ENCODE results near the gene HSPB8.

The HSPB8 gene, protein sequence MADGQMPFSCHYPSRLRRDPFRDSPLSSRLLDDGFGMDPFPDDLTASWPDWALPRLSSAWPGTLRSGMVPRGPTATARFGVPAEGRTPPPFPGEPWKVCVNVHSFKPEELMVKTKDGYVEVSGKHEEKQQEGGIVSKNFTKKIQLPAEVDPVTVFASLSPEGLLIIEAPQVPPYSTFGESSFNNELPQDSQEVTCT

DNA sequence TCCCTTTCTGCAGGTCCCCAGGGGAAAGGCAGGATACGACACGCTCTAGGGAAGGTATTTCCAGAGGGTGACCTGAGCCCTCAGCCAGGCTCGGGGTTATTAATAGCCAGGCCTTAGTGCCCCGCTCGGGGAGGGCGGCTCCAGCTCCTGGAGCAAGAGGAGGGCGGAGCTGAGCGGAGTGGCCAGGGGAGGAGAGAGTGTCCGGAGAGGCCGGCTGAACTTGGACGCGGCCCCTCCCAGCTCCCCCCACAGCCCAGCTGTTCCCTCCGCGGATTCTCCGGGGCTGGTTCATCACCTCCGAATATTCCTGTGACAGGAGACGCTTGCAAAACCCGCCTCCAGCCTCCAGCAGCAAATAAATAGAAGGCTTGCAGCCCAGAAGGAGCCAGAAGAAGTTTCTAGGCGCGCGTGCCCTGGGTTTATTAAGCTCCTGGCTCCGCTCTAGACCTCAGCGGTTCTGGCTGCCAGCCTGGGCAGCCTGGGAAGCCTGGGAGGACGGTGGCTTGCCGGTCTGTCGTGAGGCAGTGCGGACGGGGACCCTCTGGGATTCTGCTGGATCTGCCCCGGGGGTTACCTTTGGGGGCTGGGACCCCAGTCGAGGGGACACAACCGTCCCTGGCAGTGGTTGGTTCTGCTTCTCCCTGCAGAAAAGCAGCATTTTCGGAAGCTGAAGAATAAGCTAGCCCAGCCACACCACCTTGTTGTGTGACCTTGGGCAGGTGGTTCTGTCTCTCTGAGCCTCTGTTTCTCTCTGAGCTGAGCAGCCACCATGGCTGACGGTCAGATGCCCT lies at the start of gene HSPB8:
Gene HSPB8 (plus strand): TSS at position 388 of the 791 bp plus-strand sequence. CDS start 382 bp downstream, at position 770.
- no peak for DNase-seq (ENCODE audit: low read depth in 2 of 2)

DNA sequence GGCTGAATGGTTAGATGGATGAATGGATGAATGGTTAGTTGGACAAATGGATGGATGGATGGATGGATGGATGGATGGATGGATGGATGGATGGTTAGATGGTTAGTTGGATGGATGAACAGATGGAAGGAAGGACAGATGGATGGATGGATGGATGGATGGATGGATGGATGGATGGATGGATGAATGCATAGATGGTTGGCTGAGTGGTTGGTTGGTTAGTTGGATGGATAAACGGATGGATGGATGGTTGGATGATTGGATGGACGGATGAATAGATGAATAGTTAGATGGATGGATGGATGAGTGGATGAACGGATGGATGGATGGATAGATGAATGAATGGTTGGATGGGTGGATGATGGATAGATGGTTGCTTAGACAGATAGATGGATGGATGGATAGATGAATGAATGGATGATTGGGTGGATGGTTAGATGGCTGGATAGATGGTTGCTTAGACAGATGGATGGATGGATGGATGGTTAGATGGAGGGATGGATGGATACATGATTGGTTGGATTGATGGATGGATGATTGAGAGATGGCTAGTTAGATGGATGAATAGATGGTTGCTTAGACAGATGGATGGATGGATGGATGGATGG lies 48.8 kb upstream of the HSPB8 start:
- no peak for DNase-seq (ENCODE audit: low read depth in 2 of 2)

DNA sequence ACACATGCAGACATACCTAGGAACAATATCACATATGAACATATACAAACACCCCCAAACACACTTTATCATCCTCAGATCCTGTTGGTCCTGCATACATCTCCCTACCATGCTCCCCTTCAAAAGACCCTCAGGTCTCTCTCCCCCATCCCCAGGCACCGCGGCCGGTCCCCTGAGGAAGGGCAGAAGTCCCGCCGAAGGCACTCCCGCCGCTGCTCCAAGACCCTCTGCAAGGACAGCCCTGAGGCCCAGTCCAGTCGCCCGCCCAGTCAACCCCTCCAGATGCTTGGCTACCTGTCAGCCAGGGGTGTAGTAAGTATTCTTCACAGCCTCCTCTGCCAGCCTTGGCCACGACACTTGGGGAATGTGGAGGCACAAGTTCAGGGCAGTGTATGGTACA lies 48.2 kb upstream of the HSPB8 start:
- no peak for DNase-seq (ENCODE audit: low read depth in 2 of 2)

DNA sequence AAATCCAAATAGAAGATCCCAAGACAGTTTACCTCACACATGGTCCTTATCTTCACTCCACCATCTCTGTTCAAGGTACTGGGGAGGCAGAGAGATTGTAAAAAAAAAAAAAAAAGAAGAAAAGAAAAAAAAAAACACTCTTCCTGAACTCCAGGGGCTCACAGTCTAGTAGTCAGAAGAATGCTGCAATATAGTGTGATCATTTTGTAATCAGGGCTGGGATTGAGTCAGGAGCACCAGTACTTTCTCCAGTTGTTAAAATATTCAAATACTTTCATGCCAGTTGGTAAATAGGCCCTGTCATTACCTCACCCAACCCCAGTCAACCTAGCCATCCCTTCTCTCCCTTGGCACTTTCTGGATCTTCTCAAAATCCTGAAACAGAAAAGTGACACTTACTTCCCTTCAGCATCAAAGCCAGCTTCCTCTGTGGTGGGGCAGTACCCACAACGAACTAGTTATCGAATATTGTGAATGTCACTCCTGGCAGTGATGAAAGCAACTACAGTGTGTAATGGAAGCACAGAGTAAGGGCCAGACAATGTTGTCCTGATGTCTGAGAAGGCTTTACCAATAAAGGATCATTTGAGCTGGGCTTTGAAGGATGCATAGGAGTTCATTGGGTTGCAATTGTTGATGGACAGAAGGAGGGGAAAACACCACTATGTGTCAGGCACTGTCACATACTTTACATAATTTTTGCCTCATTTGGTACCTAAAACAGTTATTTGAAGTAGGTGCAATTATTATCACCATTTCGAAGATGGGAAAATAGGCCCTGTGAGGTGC lies 44.3 kb upstream of the HSPB8 start:
- no peak for DNase-seq (ENCODE audit: low read depth in 2 of 2)

DNA sequence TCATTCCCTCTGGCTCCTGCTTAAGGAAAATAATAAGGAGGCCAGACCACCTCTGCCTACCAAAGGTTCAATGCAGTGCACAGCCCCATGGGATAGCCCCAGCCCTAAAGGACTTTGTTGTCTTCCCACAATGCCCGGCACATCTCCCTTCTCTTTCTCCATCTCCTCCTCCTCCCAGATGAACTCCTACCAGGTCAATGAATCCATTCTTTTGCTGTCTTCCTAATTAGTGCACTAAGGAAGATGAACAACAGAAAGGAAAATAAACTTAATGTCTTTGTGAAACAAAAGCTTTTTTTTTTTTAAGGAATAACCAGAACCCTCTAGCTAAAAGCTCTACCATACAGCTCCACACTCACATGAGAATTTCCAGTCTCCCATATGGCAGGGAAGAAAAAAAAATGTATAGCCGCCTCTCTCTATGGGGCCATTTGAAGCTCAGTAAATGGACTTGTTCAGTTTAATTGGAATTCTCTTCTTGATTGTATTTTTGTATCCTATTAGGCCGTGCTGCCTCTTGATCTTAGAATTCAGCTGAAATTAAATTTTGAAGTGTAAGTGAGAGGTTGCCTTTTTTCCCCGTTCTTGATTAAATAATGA lies 41.8 kb upstream of the HSPB8 start:
- no peak for DNase-seq (ENCODE audit: low read depth in 2 of 2)

DNA sequence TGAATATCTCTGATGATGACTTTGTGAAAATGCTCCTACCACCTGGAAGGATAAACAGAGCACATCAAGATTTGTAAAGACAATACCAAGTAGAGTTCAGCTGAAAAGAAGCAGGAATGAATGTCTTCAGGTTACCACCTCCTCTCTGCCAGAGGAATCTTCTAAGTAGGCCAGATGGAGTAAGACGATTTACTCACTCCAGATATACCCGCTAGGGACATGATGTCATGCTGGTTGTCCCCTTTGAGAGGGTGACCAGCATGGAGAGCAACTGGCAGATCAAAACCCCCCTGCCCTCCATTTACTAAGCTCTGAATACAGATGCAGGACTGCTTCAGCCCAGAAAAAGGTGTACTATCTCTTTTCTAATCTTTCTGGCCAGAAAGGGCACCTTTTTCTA lies 39.3 kb upstream of the HSPB8 start:
- DNase-seq (ENCODE audit: low read depth in 2 of 2) = no peak

DNA sequence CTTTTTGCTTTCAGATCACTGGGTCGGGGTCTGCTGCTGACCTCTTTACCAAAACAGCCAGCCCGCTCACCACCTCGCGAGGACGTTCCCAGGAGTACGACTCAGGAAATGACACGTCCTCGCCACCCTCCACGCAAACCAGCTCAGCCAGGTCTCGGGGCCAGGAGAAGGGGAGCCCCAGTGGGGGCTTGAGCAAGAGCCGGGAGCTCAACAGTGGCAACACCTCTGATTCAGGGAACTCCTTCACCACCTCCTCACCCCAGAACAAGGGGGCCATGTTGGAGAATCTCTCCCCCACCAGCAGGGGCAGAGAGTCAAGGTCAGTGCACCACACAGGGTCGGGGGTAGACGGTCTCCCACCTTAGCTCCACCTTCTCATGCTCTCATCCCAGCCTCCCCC lies 33.4 kb upstream of the HSPB8 start:
- DNase-seq (ENCODE audit: low read depth in 2 of 2) = no peak

DNA sequence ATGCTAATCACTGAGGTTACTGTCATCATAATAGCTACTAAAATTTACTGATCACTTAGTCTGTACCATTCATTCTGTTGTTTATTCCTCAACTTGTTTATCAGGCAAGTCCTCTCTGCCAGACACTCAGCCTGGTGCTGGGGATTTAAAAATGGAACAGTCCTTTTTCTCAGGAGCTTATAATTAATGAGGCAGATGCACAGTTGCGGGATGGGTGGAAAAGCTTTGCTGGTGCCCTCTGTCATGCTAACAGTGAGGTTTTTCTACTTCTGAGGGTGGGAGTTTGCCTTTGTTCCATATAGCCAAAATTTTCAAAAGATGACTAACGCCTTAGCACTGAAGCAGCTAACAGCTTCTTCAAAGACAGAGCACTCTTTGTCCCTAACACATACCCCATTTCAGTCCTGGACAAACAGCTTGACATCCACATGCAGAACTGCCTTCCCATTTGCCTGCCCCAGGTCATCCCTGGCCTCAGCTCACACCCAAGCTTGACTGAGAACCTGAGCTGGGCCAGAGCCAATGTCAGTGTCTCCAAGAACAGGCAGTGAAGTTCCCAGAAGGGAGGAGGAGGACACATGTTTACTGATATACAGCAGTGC lies 30.8 kb upstream of the HSPB8 start:
- DNase-seq (ENCODE audit: low read depth in 2 of 2) = no peak

DNA sequence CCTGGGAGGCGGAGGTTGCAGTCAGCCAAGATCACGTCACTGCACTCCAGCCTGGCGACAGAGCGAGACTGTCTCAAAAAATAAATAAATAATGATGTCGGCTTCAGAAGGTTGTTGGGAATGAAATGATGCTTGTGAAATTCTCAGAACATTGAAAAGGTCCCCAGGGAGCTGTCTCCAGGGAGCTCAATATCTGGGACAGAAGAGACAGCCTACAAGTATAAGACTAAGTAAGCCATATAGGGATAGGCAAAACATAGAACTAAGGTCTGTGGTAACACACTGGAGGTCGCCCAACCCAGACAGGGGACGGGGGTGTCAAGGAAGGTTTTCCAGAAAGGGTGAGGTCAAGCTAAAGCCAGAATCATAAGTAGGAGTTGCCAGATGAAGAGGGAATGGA lies 29.5 kb upstream of the HSPB8 start:
- no peak for DNase-seq (ENCODE audit: low read depth in 2 of 2)

DNA sequence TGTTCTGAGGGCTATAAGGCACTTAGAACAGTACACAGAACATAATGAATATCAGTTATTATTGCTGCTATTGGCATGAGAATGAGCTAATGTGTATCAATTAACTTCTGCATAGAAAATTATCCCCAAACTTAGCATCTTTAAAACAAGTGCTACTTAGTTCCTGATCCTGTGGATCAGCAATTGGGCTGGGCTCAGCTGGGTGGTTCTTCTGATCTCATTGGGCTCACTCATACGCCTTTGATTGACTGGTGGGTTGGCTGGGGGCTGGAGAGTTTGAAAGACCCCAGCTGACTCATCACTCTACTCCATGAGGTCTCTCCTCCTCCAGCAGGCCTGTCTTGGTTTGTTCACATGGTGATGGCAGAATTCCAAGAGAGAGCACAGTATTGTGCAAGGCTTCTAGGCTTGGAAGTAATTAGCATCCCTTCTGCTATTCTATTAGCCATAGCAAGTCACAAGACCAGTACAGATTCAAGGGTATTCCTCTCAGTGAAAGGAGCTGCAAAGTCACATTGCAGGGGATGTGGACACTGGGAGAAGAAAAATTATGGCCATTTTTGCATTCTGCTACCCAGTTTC lies 27.2 kb upstream of the HSPB8 start:
- no peak for DNase-seq (ENCODE audit: low read depth in 2 of 2)

DNA sequence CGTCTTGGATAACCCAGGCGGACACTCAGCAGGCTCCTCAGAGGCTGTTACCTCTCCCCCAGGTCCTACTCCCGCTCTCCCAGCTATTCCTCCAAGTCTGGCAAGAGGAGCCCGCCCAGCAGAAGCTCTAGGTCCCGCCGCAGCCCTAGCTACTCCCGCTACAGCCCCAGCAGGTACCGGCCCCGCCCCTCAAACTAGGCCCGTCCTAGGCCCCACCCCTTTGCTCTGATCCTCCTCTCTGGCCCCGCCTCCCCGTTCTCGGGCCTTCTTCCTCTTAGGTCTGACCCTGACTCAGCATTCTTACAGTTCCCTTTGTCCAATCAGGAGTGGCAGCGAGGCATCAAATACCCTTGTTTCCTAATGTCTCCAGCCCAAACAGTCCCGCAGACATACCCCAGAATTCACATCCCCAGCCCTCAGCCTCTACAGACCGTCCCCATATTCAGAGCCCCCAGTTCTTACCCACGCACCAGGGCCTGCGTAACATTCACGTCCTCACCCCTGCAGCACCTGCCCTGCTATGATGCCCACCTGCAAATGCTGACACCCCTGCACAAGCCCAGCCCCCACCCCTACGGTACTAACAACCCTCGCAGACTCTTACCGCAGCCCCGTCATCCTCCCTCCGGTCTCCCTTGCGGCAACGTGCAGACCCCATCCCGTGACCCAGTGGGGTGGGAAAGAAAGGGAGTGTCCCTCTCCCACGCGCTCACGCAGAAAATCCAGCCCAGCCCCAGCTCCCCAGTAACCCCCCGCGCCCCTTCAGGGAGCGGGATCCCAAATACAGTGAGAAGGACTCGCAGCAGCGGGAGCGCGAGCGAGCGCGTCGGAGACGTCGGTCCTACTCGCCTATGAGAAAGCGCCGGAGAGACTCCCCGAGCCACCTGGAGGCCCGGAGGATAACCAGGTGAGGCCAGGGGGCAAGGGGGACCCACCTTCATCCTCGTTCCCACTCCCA lies 25.0 kb upstream of the HSPB8 start:
- no peak for DNase-seq (ENCODE audit: low read depth in 2 of 2)

DNA sequence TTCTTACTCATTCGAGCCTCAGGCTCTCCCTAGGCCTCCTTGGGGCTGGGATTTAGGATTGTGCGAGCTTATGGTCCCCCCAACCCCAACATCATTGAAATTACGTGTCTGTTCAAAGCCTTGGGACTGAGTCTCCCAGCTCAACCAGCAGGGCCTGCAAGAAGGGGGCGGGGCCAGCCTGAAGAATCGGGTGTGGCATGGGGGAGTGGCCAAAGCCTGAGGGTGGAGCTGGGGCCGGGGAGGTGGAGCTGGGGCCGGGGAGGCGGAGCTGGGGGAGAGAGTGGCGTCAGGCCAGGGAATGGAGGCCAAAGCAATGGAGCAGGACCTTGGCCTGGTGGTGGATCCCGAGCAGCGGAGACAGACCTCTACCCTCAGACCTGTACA lies 24.3 kb upstream of the HSPB8 start:
- no peak for DNase-seq (ENCODE audit: low read depth in 2 of 2)

DNA sequence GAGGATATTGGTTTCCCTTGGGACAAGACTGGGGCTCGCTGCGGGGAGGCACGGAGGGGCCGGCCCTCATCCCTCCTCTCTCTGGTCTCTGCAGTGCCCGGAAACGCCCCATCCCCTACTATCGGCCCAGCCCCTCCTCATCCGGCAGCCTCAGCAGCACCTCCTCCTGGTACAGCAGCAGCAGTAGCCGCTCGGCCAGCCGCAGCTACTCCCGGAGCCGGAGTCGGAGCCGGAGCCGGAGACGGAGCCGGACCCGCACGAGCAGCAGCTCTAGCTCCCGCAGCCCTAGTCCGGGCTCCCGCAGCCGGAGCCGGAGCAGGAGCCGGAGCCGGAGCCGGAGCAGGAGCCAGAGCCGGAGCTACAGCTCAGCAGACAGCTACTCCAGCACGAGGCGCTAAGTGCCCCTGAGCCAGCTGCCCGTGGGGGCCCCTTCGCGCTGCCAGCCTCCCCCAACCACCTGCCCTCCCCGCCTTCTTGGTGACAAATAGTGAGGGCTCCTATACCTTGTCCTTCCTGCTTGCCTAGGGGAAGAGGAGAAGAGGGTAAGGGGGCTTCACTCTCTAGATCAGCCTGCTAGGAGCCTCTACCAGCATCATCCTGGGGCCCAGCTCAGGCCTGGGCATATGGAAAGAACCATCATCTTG lies 22.2 kb upstream of the HSPB8 start:
- DNase-seq (ENCODE audit: low read depth in 2 of 2) = no peak

DNA sequence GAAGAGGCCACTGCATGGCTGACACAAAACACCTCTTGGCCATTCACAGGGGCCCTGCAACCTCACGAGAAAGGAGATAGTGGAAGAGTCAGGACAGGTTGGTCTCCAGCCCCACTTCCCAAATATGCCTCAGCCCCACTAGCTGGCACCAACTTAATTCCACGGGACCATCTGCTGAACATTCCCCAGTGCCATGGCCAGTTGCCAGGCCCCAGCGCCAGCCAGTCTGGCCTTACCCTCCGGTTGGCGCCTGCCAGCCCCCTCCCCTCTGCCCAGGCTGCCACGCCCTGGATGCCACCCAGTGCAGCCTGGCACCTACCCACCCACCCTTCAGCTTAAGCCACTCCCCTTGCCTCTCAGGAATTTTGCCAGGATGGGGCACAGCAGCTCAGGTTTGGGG lies 21.2 kb upstream of the HSPB8 start:
- no peak for DNase-seq (ENCODE audit: low read depth in 2 of 2)

DNA sequence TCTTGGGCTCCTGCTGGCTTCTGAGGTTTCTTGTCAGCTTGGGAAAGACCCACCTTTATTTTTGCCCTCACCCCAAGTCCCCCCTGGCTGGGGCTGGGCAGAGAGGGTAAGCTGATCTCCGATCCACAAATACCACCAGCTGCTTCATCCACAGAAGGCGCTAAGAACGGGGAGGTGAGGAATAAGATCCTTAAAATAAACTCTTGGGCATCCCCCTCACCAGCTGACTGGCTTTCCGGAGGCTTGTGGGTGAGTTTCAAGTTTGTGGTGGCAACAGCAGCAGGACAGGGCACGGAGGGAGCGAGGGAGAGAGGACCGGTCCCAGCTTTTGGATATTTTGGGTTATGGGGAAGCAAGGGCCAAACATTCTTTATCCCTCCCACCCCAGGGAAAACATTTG lies 20.8 kb upstream of the HSPB8 start:
- no peak for DNase-seq (ENCODE audit: low read depth in 2 of 2)

DNA sequence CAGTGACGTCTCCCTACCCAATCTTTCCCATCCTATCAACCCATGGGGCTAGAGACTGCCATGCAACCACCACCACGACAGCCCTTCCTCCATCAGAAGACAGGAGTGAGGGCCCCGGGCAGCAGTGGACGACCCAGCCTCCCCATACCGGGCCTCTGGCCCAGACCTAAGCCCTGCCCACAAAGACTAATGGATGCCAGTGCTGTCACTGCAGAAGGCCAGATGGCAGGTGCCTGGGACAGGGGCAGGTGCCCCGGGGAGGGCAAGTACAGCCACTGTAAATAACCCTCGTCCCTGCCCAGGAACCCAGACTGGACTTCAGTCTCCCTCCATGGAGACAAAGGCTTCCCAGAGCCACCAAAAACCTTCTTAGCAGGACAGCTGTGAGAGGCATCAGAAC lies 20.3 kb upstream of the HSPB8 start:
- DNase-seq (ENCODE audit: low read depth in 2 of 2) = no peak

DNA sequence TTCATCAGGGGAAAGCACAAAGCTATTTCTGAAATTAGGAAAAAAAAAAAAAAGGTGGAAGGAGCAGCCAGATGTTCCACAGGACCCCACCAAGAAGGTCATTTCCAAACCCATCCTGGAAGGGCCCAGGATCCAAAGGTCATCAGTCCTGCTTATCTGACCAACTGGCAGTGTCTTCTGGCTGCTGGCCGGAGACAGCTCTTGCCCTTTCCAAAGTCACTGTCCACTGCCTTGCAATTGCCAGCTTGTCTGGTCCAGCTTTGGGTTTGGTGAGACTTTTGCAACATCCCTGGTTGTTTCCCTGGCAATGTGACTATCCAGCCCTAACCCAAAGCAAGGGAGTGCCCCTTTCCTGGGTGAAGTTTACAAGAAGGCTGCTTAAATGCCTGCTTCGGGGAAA lies 18.9 kb upstream of the HSPB8 start:
- DNase-seq (ENCODE audit: low read depth in 2 of 2) = no peak

DNA sequence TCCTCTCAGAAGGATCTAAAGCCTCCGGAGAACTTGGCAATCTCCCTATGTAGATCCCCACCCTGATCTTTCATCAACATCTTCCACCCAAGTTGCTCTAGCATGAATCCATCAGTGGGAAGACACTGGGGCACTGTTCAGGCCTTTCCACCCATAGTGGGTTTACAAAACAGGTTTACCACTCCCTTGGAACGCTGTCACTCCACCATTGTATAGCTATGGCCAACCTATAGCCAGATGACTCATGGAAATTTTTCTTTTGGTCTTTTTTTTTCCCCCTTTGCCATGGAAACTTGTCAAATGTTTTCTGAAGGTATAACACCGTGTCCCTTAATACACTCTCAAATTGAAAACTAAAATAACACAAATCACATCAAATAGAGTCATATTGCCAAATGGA lies 10.8 kb upstream of the HSPB8 start:
- DNase-seq (ENCODE audit: low read depth in 2 of 2) = no peak

DNA sequence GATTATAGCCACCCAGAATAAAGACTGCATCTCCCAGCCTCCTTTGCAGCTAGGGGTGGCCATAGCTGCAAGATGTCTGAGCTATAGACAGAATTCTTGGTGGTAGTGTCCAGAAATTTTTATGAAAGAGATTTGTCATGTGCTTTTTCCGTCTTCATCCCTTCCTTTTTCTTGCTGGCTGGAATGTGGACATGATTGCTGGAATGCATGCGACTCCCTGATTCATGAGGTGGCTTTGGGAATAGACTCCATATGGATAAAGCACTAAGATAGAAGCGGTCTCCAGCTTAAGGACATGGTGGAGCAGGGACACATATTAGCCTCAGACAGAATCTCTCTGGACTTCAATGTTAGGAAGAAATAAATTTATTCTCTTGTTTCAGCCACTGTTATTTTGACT lies 10.0 kb upstream of the HSPB8 start:
- DNase-seq (ENCODE audit: low read depth in 2 of 2) = no peak

DNA sequence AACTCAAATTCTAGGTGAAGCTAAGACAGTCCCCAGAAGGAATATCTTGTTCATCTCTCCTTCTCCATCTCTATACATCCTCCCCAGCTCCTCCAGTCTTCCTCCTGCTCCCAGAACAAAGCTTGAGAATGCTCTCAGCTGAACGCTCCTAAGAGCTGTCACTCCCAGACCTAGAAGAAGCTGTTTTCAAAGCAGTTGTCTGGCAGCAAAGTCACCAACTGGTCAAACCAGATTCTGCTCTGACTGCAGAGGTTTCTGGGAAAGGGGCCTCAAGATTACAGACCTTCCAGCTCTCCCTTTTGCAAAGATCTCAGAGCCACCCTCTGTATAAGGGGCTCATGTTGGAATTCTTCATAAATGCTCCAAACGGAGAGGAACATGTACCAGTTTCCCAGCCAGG lies 9.6 kb upstream of the HSPB8 start:
- DNase-seq (ENCODE audit: low read depth in 2 of 2) = no peak
